HCT116 (cell line): ENCODE results near the gene CDH4. TPM values are rescaled to one million over a fixed set of nuclear protein-coding genes. Genes with fewer than 3 reads are reported as not detected.

Experiments
- ATAC-seq: fragments of 200-7000 bp; cut with Tn5 transposase; 2 replicates; pipeline ENCODE4 v1.9.1; 2020; ENCODE audit warnings: mild to moderate bottlenecking, moderate library complexity
- BruUV-seq: library from RNA; stranded (reverse); fragments of 400-500 nt; replicated peaks from 2 replicates; lab custom pipeline; 2021; lab: Mats Ljungman, UMichigan
- CTCF ChIA-PET: fragments of 300-600 bp; sonication (Branson Sonifier 250); formaldehyde crosslinking; loops from one replicate; lab custom pipeline; 2021; ENCODE audit warnings: antibody characterized with exemption; lab: Charles Lee
- POLR2A ChIA-PET: fragments of 300-600, 350-600 bp; sonication (Branson Sonifier 250); formaldehyde crosslinking; loops from one replicate; lab custom pipeline; 2021; ENCODE audit warnings: antibody characterized with exemption; lab: Charles Lee
- RAD21 ChIA-PET, 2 experiments: fragments of 300-600 bp; sonication (Branson Sonifier 250); formaldehyde crosslinking; loops; one replicate each; lab custom pipeline; 2023; ENCODE audit warnings: low total read pairs in 2 of 2; ENCODE audit not compliant: uncharacterized antibody in 2 of 2, unreplicated experiment in 2 of 2, low non-redundant PET in 1 of 2; lab: Charles Lee
- DNase-seq: peaks from one replicate; pipeline ENCODE4 v3.0.0-alpha.2; 2010; ENCODE audit warnings: low read depth, low spot score
- H2AFZ ChIP-seq: fragments of 200-600 bp; shearing (Covaris generic), sonication (generic); 2 replicates; pipeline ENCODE4 v1.6.1; 2017; ENCODE audit warnings: low read depth, mixed run types, mixed read lengths, antibody characterized with exemption, low read length; ENCODE audit not compliant: poor library complexity, severe bottlenecking
- H3K27ac ChIP-seq: 2 replicates; pipeline ENCODE4 v1.5.1; 2012; ENCODE audit warnings: low read depth, low read length
- H3K27me3 ChIP-seq: fragments of 200-600 bp; sonication (generic); 2 replicates; pipeline ENCODE4 v1.6.1; 2016; ENCODE audit warnings: mixed run types, low read length, mixed read lengths; ENCODE audit not compliant: insufficient read depth
- H3K36me3 ChIP-seq, 2 experiments: fragments of 200-500 bp in 1 of 2; fragments of 200-600 bp in 1 of 2; sonication (Bioruptor generic) in 1 of 2; sonication (generic) in 1 of 2; 2 replicates each; pipeline versions ENCODE4 v1.5.1 to v1.6.1; 2014 to 2016; ENCODE audit warnings: low read length in 2 of 2, inconsistent platforms in 1 of 2, mixed read lengths in 1 of 2, mixed run types in 1 of 2; ENCODE audit not compliant: insufficient read depth in 2 of 2, control insufficient read depth in 1 of 2
- H3K4me1 ChIP-seq, 2 experiments: fragments of 200-600 bp in 1 of 2; sonication (generic) in 1 of 2; 2 replicates each; pipeline versions ENCODE4 v1.5.1 to v1.6.1; 2012 to 2017; ENCODE audit warnings: low read length in 2 of 2, inconsistent platforms in 1 of 2, mild to moderate bottlenecking in 1 of 2, mixed read lengths in 1 of 2, mixed run types in 1 of 2, moderate library complexity in 1 of 2; ENCODE audit not compliant: insufficient read depth in 2 of 2, control insufficient read depth in 1 of 2
- H3K4me2 ChIP-seq: fragments of 200-600 bp; sonication (generic); 2 replicates; pipeline ENCODE4 v1.6.1; 2017; ENCODE audit warnings: mixed run types, low read length, mixed read lengths
- H3K4me3 ChIP-seq, 2 experiments: fragments of 200-600 bp in 1 of 2; sonication (generic) in 1 of 2; replicated peaks in 1 of 2; 2 replicates each; pipeline ENCODE4 v1.5.1; 2011 to 2016; ENCODE audit warnings: low read length in 2 of 2, control low read depth in 1 of 2, low read depth in 1 of 2, mild to moderate bottlenecking in 1 of 2, mixed read lengths in 1 of 2, mixed run types in 1 of 2
- H3K79me2 ChIP-seq: fragments of 200-600 bp; sonication (generic); 2 replicates; pipeline ENCODE4 v1.6.1; 2017; ENCODE audit warnings: mild to moderate bottlenecking, mixed run types, low read length, moderate library complexity, mixed read lengths; ENCODE audit not compliant: insufficient read depth
- H3K9ac ChIP-seq: fragments of 200-600 bp; sonication (generic); 2 replicates; pipeline ENCODE4 v1.6.1; 2016; ENCODE audit warnings: low read length, mixed read lengths
- H3K9me2 ChIP-seq: fragments of 200-600 bp; sonication (generic), shearing (Covaris generic); 2 replicates; pipeline ENCODE4 v1.6.1; 2017; ENCODE audit warnings: mixed run types, mild to moderate bottlenecking, moderate library complexity; ENCODE audit not compliant: insufficient read depth
- H3K9me3 ChIP-seq, 2 experiments: fragments of 200-500 bp in 1 of 2; fragments of 200-600 bp in 1 of 2; sonication (Bioruptor generic) in 1 of 2; sonication (generic) in 1 of 2; 2 replicates each; pipeline ENCODE4 v1.6.1; 2014 to 2017; ENCODE audit warnings: low read length in 2 of 2, mixed read lengths in 2 of 2, inconsistent platforms in 1 of 2, low read depth in 1 of 2, mild to moderate bottlenecking in 1 of 2, mixed run types in 1 of 2, moderate library complexity in 1 of 2; ENCODE audit not compliant: control insufficient read depth in 1 of 2, insufficient read depth in 1 of 2
- H4K20me1 ChIP-seq: fragments of 200-600 bp; sonication (generic), shearing (Covaris generic); 2 replicates; pipeline ENCODE4 v1.6.1; 2017; ENCODE audit warnings: mixed run types, mild to moderate bottlenecking, moderate library complexity; ENCODE audit not compliant: insufficient read depth
- ATF3 ChIP-seq: IDR thresholded peaks from 2 replicates; pipeline ENCODE4 v1.6.1; 2012
- CBX3 ChIP-seq: IDR thresholded peaks from 2 replicates; pipeline ENCODE4 v1.6.1; 2012; ENCODE audit warnings: low read depth
- ELF1 ChIP-seq: IDR thresholded peaks from 2 replicates; pipeline ENCODE4 v1.6.1; 2012; ENCODE audit warnings: low read depth, borderline replicate concordance
- POLR2AphosphoS5 ChIP-seq: IDR thresholded peaks from 2 replicates; pipeline ENCODE4 v1.6.1; 2011; ENCODE audit warnings: mild to moderate bottlenecking, low read depth, low read length, moderate library complexity
- RAD21 ChIP-seq: IDR thresholded peaks from 2 replicates; pipeline ENCODE4 v1.6.1; 2012; ENCODE audit warnings: low read depth, mild to moderate bottlenecking
- SIN3A ChIP-seq: IDR thresholded peaks from 2 replicates; pipeline ENCODE4 v1.6.1; 2012; ENCODE audit warnings: low read depth
- SP1 ChIP-seq: IDR thresholded peaks from 2 replicates; pipeline ENCODE4 v1.6.1; 2012; ENCODE audit warnings: low read depth
- YY1 ChIP-seq: IDR thresholded peaks from 2 replicates; pipeline ENCODE4 v1.6.1; 2011; ENCODE audit warnings: low read length, low read depth, moderate library complexity, mild to moderate bottlenecking; ENCODE audit not compliant: insufficient replicate concordance; ENCODE audit errors: extremely low read depth
- ZBTB33 ChIP-seq: IDR thresholded peaks from 2 replicates; pipeline ENCODE4 v1.6.1; 2011; ENCODE audit warnings: mild to moderate bottlenecking, low read length, moderate library complexity; ENCODE audit not compliant: insufficient replicate concordance; ENCODE audit errors: extremely low read depth
- ZFX ChIP-seq: fragments of 450-650 bp; IDR thresholded peaks from 2 replicates; pipeline ENCODE4 v1.6.1; 2017
- intact Hi-C: fragments of 100-400 bp; cut with micrococcal nuclease; formaldehyde crosslinking; loops from 2 replicates; pipeline ENCODE4 v1.10.0; 2022
- total RNA-seq: library from RNA; stranded (reverse); gene quantifications from one replicate; pipeline ENCODE4 v1.2.1, GENCODE V29; 2021; ENCODE audit not compliant: unreplicated experiment

Gene CDH4
- total RNA-seq, 1 experiment from 2014 or later, result not detected

- H3K27ac ChIP-seq, result no peak overlapping the region
- CTCF ChIA-PET, result no interaction called here
- H3K79me2 ChIP-seq, result no peaks in the 10 kb centered on the region
- no peaks in the 10 kb centered on the region for H3K36me3 ChIP-seq
- TF ChIP-seq RAD21 (no peak), SIN3A (no peak), POLR2AphosphoS5 (no peak), YY1 (no peak), ELF1 (no peak), ATF3 (no peak), ZBTB33 (no peak), SP1 (no peak), ZFX (no peak), CBX3 (no peak)
- H3K4me3 ChIP-seq, result no peak overlapping the region
- no peaks in the 10 kb centered on the region for H4K20me1 ChIP-seq
- H3K9me3 ChIP-seq, result no peaks in the 10 kb centered on the region
- H3K27me3 ChIP-seq, result peaks cover 14% of the 10 kb centered on the region
- no peaks in the 10 kb centered on the region for H3K4me1 ChIP-seq
- H3K9me2 ChIP-seq, result no peaks in the 10 kb centered on the region
- no peak for ATAC-seq
- POLR2A ChIA-PET, result no interaction called here
- no TSS peak for BruUV-seq
- no peak for DNase-seq
- intact Hi-C loops, result no loop called here
- RAD21 ChIA-PET, result interaction anchor here in 1 of 2 experiments (0.6 kb wide), 1 partner anchor 1969 kb away, joined by 3 read pairs; no protein-coding TSS in a partner anchor
- no peak overlapping the region for H2AFZ ChIP-seq
- no peak overlapping the region for H3K4me2 ChIP-seq
- no peak overlapping the region for H3K9ac ChIP-seq
Observed at GRCh38 chr20:61753316-61753942, 501.4 kb downstream of the CDH4 start.
